ENCODE measurements around the gene AUTS2.

AUTS2 gene

GRCh38 chr7:69843653-69844052, 245.4 kb downstream of the AUTS2 start:
- H3K4me1 Mint-ChIP-seq = peaks cover 54% of the 10 kb centered on the region
- H3K27me3 Mint-ChIP-seq (ENCODE audit: low read depth, poor library complexity) = no peaks in the 10 kb centered on the region
- no peaks in the 10 kb centered on the region for H3K9me3 Mint-ChIP-seq
- no peak for TF ChIP-seq CTCF (IDR thresholded peaks at IDR 0.05)
- H3K4me3 Mint-ChIP-seq = no peak overlapping the region
- no peaks in the 10 kb centered on the region for H3K36me3 Mint-ChIP-seq (ENCODE audit: low read depth)
- H3K27ac Mint-ChIP-seq = no peak overlapping the region
- no peak for DNase-seq

- Mint-ChIP-seq H3K9me3 (no peaks in the 10 kb centered on the region), H3K27me3 (ENCODE audit: low read depth, poor library complexity) (no peaks in the 10 kb centered on the region), H3K4me3 (no peak overlapping the region), H3K4me1 (peaks cover 49% of the 10 kb centered on the region), H3K36me3 (ENCODE audit: low read depth) (no peaks in the 10 kb centered on the region), H3K27ac (no peak overlapping the region)
- DNase-seq = no peak
- TF ChIP-seq CTCF (IDR thresholded peaks at IDR 0.05) = no peak
Observed at GRCh38 chr7:69844264-69844868, 246.1 kb downstream of the AUTS2 start.

- Mint-ChIP-seq H3K4me1 (peaks cover 36% of the 10 kb centered on the region), H3K27me3 (ENCODE audit: low read depth, poor library complexity) (no peaks in the 10 kb centered on the region), H3K27ac (no peak overlapping the region), H3K4me3 (no peak overlapping the region), H3K9me3 (no peaks in the 10 kb centered on the region), H3K36me3 (ENCODE audit: low read depth) (no peaks in the 10 kb centered on the region)
- no peak for TF ChIP-seq CTCF (IDR thresholded peaks at IDR 0.05)
- DNase-seq = no peak
Observed at GRCh38 chr7:69845721-69846495, 247.6 kb downstream of the AUTS2 start.

GRCh38 chr7:69847921-69848612, 249.8 kb downstream of the AUTS2 start:
- Mint-ChIP-seq H3K27ac (peak overlapping the region; percentile 87), H3K9me3 (no peaks in the 10 kb centered on the region), H3K4me1 (peaks cover 27% of the 10 kb centered on the region), H3K36me3 (ENCODE audit: low read depth) (no peaks in the 10 kb centered on the region), H3K27me3 (ENCODE audit: low read depth, poor library complexity) (no peaks in the 10 kb centered on the region), H3K4me3 (no peak overlapping the region)
- DNase-seq = no peak
- no peak for TF ChIP-seq CTCF (IDR thresholded peaks at IDR 0.05)

- no peak for TF ChIP-seq CTCF (IDR thresholded peaks at IDR 0.05)
- no peaks in the 10 kb centered on the region for H3K9me3 Mint-ChIP-seq
- H3K4me1 Mint-ChIP-seq = peaks cover 27% of the 10 kb centered on the region
- DNase-seq = no peak
- H3K27me3 Mint-ChIP-seq (ENCODE audit: low read depth, poor library complexity) = no peaks in the 10 kb centered on the region
- H3K36me3 Mint-ChIP-seq (ENCODE audit: low read depth) = no peaks in the 10 kb centered on the region
- H3K27ac Mint-ChIP-seq = no peak overlapping the region
- no peak overlapping the region for H3K4me3 Mint-ChIP-seq
Observed at GRCh38 chr7:69849268-69849667, 251.0 kb downstream of the AUTS2 start.
